ENCODE results near the gene ZRANB1.
A peak's percentile ranks its signal among the peaks of the same experiment; 100 is the strongest.

Gene ZRANB1

DNA sequence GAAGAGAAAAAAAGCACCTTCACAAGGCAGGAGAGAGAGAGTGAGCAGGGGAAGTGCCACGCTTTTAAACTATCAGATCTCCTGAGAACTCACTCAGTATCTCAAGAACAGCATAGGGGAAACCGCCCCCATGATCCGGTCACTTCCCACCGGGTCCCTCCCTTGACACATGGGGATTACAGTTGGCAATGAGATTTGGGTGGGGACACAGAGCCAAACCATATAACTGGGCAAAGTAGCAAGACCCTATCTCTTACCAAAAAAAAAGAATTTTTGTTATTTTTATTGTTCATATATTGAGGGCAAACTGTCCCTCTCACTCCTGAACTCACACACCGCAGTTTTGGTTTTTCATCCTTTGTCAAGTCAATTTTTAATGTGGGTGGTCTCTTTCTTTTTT is 18.2 kb upstream of the ZRANB1 start:
- DNase-seq, result no peak

- DNase-seq, result no peak
Observed at GRCh38 chr10:124926548-124926947, 15.4 kb upstream of the ZRANB1 start.

GRCh38 chr10:124928087-124928486 is 13.8 kb upstream of the ZRANB1 start:
- no peak for DNase-seq

- DNase-seq, result no peak
Observed at GRCh38 chr10:124928545-124928944, 13.4 kb upstream of the ZRANB1 start.

DNA sequence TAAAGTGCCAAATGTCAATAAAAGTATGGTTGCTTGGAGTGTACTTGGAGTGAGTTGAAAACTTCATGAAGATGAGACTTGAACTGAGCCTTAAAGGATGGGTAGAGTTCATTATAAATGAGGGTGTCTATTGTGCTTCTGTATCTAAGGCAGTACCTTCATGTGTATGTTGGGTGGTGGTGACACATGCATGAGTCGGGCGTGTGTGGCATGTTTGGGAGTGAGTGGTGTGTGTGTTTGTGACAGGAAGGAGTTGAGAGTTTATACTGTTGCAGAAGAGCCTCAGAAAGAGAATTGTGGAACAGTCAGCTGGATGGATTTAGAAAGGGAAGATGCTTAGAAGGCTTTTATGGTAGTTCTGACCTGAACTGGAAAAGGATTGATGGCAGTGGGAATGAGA is 6.0 kb upstream of the ZRANB1 start:
- no peak for DNase-seq

GRCh38 chr10:124936813-124937212 is 5.1 kb upstream of the ZRANB1 start:
- DNase-seq, result no peak

DNA sequence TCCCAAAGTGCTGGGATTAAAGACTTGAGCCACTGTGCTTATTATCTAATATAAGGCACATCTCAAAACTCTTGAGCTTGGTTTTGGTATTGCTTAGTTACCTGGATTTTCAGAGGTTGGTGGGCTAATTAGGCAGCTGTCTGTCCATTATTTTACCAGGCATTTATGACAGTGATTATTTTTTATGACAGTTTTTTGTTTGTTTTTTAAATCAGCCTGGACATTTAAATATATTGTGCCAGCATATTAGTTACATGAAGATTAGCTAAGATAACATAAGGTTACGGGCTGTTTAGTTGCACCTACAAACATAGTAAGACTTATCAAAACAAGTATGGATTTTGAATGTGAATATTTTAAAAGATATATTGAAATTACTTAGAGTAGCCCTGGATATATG is 2.6 kb upstream of the ZRANB1 start:
- DNase-seq, result no peak

DNA sequence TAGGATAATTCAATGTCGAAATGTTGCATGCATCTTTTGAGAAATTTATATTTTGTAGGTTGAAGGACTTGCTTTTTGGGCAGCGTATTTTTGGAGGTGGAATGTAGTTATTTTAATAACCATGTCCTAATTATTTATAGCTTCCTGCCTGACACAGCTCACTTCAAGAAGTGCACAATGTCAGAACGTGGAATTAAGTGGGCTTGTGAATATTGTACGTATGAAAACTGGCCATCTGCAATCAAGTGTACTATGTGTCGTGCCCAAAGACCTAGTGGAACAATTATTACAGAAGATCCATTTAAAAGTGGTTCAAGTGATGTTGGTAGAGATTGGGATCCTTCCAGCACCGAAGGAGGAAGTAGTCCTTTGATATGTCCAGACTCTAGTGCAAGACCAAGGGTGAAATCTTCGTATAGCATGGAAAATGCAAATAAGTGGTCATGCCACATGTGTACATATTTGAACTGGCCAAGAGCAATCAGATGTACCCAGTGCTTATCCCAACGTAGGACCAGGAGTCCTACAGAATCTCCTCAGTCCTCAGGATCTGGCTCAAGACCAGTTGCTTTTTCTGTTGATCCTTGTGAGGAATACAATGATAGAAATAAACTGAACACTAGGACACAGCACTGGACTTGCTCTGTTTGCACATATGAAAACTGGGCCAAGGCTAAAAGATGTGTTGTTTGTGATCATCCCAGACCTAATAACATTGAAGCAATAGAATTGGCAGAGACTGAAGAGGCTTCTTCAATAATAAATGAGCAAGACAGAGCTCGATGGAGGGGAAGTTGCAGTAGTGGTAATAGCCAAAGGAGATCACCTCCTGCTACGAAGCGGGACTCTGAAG is 620 bp downstream of the ZRANB1 start:
- peak; percentile 36 for DNase-seq

DNA sequence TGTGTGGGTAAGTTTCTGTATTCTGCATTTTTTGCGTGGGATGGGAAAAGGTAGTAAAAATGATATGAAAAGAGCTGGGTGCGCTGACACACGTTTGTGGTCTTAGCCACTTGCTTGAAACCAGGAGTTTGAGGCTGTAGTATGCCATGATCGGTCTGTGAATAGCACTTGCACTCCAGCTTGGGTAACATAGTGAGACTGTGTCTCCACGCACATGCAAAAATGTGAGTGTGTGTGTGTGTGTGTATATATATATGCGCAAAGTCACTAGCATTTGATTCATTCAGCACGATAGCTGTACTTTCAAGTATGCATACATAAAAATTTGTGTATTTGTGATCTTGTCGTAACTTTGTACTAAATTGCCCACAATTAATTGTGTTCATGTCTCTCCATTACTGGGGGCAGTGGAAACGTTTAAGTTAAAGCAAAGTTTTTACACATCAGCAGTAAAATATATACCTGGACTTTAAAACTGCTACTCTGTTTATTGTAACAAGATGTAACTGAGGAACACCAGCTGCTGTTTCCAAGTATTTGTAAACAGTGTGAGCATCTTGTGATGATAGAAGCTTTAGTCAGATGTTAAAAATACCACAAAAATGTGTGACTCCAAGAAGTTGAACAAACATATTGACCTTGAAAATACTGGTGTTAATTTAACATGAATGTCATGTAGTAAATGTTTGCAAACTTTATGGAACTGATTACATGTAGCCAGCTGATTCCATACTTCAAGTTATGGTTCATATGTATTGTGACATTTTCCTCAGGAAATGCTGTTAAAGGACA is 1.6 kb downstream of the ZRANB1 start:
- DNase-seq, result no peak

- DNase-seq, result no peak
Observed at GRCh38 chr10:124944982-124945381, 3.1 kb downstream of the ZRANB1 start.

- DNase-seq, result no peak
Observed at GRCh38 chr10:124946945-124947344, 5.0 kb downstream of the ZRANB1 start.

- no peak for DNase-seq
Observed at GRCh38 chr10:124949543-124949942, 7.6 kb downstream of the ZRANB1 start.

DNA sequence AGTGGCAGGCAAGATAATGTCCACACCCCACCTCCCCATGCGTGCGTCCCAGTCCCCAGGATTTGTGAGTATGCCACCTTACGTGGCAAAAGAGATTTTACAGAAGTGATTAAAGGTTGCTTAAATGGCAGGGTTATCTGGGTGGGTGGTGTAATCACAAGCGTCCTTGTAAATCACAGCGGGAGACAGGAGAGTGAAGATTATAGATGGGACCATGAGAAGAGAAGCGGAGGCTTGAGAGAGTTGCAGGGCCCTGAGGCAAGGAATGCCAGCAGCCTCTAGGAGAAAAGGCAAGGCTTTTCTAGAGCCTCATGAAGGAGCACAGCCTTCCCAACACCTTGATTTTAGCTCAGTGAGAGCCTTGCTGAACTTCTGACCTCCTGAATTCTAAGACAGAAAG is 10.2 kb downstream of the ZRANB1 start:
- DNase-seq, result no peak

DNA sequence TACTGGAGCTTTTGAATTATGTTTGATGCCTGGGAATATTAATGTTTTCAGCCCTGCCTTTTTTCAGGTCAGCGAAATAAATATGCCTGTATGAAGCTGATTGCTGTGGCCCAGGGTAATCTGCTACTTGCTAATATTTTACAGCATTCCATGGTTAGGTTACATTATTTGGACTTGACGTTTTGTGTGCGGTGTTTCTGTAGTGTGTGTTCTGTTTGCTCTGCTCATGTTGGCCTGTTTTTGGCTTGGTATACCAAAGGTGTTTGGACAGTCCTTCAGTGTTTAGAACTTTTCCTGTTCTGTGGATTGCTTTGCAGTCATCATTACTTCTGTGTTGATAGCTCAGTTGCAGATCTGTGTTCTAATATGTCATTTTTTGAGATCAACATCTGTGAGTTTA is 11.5 kb downstream of the ZRANB1 start:
- no peak for DNase-seq

DNA sequence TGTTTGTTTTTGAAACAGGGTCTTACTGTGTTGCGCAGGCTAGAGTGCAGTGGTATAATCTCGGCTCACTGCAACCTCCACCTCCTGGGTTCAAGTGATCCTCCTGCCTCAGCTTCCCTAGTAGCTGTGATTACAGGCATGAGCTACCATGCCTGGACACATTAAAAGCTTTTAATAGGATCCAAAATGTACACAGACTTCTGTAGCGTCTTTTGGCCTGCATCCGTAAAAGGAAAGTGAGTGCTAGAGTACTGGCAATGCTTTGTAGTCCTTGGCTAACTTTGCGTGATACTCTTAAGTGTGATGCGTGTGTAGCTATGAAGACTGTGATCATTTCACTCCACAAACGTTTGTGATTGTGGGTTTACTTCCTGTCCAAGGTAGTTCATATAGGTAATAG is 13.3 kb downstream of the ZRANB1 start:
- no peak for DNase-seq

DNA sequence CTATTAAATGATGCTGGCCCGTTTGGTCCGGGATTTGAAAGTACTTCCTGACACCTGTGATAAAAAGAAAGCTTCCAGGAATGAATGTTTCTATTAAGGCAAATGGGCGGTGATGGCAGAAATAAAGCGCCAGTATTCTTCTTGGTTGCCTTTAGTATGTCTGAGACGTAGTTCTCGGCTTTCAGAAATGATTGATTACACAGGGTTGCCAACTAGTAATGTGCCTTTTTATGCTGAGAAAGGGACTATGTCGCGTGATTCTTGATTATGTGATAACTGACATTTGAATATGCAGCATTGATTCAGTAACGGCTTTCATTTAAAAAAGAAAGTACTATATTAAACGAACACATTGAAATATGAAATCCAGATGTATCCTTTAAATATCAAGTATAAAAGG is 13.9 kb downstream of the ZRANB1 start:
- DNase-seq, result no peak

DNA sequence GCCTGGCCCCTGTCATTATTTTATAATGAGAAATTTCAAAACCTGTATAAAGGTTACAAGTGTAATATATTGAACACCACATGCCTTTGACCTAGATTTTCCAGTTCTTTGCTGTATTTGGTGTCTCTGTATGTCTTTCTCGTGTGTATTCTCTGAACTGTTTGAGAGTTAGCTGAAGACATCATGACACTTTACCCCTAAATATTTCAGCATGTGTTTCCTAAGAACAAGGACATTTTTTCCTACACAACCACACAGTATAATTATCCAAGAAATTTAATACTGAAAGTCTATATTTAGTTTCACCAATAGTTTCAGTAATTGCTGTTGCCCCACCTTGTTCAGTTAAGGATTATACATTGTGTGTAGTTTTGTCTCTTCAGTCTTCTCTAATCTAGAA is 14.8 kb downstream of the ZRANB1 start:
- no peak for DNase-seq

DNA sequence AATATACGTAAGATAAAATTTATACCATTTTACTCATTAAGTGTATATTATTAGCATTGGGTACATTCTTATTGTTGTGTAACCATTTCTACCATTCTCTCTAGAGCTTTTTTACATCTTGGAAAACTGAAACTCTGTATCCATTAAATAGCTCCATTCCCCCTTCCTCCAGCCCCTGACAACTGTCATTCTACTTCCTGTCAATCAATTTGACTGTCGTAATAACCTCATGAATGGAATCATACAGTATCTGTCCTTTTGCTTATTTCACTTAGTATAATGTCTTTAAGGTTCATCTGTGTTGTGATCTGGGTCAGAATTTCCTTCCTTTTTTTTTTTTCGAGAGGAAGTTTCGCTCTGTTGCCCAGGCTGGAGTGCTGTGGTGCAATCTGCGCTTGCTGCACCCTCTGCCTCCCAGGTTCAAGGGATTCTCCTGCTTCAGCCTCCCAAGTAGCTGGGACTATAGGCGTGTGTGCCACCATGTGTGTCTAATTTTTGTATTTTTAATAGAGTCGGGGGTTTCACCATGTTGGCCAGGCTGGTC is 15.6 kb downstream of the ZRANB1 start:
- DNase-seq, result no peak

GRCh38 chr10:124959564-124959963 is 17.6 kb downstream of the ZRANB1 start:
- DNase-seq, result no peak

DNA sequence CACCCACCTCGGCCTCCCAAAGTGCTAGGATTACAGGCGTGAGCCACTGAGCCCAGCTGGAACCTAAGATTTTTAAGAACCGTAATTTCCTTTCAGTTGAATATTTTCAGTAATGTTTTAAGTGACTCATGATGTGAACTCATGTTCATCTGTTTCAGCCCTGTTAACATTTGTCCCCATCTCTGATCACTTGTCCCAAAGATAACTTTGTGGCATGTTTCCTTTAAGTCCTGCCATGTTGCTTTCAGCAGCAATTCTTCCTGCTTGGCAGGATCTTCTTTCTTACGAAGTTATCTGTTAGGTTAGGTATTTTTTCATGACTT is 19.3 kb downstream of the ZRANB1 start:
- no peak for DNase-seq

DNA sequence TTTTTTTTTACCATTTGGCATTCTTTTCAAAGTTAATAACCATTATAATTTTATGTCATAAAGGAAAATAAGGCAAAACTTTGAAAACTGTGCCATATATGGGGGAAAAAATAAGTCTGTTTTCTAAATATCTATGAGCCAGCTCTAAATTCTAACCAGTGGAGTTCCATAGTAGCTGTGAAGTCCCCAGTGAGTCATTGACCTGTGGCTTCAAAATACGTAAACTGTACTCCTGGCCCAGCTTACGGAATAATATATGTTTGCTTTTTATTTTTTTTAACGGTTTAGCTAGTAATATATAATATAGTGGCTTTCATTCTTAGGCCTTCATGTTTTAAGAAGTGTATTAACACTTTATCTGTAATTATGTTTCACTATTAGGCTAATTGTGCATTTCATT is 20.5 kb downstream of the ZRANB1 start:
- DNase-seq, result no peak

DNA sequence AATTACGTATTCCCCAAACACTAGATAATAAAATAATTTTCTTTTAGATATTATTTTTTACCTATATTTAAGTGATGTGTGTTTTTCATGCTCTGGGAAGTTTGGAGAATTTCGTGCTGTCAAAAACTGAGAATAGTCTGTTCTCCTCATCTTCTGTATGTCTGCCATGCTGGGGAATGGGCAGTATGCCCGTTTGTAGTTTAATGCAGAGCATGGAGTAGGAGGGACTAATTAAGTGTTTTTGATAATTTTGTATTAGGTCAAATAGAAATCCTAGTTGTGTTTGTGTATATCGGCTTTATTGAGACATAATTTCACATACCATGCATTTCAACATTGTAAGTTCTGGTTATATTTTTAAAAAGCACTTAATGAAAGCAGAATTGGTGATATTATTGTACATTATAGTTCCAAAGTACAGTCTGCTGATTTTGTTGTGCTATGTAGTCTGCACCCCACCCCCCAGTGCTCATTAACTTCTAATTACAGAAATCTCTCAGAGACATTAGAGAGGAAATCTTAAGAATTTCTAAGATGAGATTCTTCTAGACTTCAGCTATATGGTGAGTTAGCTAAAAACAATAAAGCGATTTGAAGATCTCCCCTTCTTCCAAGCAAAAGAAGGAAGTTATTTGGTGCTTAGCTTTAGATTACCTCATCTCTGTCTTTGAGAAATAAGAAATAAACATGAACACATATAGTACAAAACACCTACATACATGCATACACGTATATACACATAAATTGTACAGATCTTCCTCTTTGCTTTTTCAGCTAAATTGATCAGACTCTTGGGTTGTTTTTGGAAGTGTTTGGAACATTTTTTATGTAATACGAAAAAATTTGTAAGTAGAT is 22.2 kb downstream of the ZRANB1 start:
- no peak for DNase-seq

- DNase-seq, result no peak
Observed at GRCh38 chr10:124966008-124966407, 24.1 kb downstream of the ZRANB1 start.
